ENCODE results near the gene VAC14.
"Not testable (repeated sequence)": the region's sequence is repeated elsewhere in the genome, so short reads cannot be mapped to it uniquely, and the experiment has no call there.

VAC14 gene

DNA sequence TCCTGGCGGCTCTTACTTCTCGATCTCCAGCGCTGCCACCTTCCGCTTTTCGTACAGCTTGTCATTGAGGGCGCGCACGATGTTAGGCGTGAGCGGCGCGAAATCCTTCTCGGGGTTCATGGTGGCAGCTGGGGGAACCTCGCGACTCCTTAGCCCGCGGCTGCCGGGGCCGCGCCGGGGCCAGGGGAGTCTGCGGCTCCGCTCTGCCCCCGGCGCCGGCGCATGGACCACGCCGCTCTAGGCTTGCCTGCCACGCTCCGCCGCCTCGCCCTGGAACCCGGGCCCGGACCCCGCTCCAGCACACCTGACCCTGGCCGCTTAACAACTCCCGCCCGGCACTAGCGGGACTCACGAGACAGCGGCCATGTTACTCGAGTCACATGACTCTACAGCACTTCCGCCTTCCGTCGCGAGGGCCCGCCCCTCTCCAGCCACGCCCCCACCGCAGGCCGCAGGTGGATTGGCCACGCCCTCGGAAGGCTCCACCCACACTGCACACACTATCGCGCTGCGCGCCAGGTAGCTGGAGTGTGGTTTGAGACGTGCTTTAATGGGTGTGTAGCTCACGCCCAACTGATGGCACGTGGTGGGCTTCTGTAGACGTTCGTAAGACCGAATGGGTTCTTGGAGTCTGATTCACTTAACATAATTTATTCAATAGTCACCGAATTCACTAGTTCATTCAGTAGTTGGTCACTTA is at the start of gene VAC14:
TSS of gene VAC14 (minus strand) at position 378 of the 700 bp plus-strand sequence. CDS start at position 120, 258 bp downstream.
- Histone ChIP-seq H3K27ac (peak within 1 kb of the TSS in 20 of 21 experiments; percentile 67 to 92 (median 84)), H3K4me3 (peak within 1 kb of the TSS; percentile 82 to 99 (median 90))

- H3K4me3 ChIP-seq, H3K27ac ChIP-seq: not testable (repeated sequence)
Measured at GRCh38 chr16:70823498-70824118, 22.6 kb upstream of the VAC14 start.

DNA sequence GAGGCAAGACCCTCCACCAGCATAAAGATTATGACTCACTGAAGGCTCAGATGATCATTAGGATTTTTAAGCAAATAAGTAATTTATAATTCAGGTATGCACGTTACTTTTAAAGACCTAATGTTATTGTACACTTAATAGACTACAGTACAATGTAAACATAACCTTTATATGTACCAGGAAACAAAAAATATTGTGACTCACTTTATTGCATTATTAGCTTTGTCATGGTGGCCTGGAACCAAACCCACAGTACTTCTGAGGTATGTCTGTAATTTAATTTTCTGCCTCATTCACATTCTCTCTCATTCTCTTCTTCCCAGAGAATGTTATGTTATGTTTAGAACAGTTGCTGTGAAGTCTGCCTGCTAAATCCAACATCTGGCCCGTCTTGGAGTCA is 21.8 kb upstream of the VAC14 start:
- not testable (repeated sequence) for H3K27ac ChIP-seq, H3K4me3 ChIP-seq

DNA sequence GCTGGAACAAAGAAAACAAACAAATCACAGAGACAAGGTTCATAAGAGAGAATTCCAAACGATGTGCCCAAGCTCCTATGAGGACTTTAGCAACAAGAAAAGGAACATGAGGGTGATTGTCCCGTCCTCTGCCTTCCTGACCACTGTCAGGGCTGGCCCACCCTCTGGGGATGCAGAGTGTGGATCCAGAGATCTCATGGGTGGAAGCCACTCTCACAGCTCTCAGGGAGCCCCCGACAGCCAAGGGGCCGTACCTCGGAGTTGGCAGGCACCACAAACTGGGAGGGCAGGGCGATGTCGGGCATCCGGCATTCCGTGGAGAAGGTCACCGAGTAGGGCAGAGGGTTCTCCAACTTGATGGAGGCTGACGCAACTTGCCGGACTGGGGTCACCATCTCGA is 17.1 kb upstream of the VAC14 start:
- H3K4me3 ChIP-seq, H3K27ac ChIP-seq: not testable (repeated sequence)

GRCh38 chr16:70809392-70810060 is 8.6 kb upstream of the VAC14 start:
- H3K27ac ChIP-seq: no peak overlapping the region
- no peak overlapping the region for H3K4me3 ChIP-seq

- Histone ChIP-seq H3K4me3 (no peak overlapping the region), H3K27ac (no peak overlapping the region)
Measured at GRCh38 chr16:70808371-70808770, 7.4 kb upstream of the VAC14 start.

DNA sequence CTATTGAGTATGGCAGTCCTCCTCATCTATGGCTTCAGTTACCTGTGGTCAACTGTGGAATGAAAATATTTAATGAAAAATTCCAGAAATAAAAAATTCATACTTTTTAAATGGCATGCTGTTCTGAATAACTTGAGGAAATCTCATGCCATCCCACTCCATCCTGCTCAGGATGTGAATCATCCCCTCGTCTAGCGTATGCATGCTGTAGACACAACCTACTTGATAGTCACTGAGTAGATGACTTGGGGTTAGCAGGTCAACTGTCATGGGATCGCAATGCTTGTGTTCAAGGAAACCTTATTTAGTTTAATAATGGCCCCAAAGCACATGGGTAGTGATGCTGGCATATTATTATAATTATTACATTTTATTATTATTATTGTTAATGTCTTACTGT is 4.8 kb upstream of the VAC14 start:
- no peak overlapping the region for H3K4me3 ChIP-seq
- H3K27ac ChIP-seq: no peak overlapping the region

DNA sequence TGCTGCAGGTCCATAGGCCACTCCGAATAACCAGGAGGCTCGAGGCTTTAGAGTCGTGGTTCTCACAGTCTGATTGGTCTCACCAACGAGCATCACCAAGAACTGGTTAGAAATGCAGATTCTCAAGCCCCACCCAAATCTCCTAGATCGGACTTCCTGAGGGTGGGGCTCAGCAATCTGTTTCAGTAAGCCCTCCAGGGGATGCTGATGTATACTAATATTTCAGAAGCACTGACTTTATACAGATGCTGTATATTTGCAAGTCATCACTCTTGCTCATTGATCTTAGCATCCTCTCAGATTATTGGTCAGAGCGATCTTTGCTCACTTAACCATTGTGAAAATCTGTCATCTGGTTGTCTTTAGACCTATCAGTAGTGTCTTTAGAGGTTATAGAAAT is 4.4 kb upstream of the VAC14 start:
- H3K27ac ChIP-seq: peak overlapping the region in 5 of 21 experiments; percentile 30 to 82 (median 71)

GRCh38 chr16:70804734-70805169 is 3.8 kb upstream of the VAC14 start:
- no peak overlapping the region for H3K4me3 ChIP-seq

More for the DNA sequence above, 4.4 kb upstream of the VAC14 start:
- no peak overlapping the region for H3K4me3 ChIP-seq

GRCh38 chr16:70804153-70804733 is 3.3 kb upstream of the VAC14 start:
- H3K4me3 ChIP-seq: no peak overlapping the region
- H3K27ac ChIP-seq: peak overlapping the region in 7 of 21 experiments; percentile 12 to 82 (median 63)

More at GRCh38 chr16:70804734-70805169, 3.8 kb upstream of the VAC14 start:
- H3K27ac ChIP-seq: peak overlapping the region in 8 of 21 experiments; percentile 6 to 82 (median 56)

- Histone ChIP-seq H3K4me3 (no peak overlapping the region), H3K27ac (peak overlapping the region in 1 of 21 experiments; percentile 82)
Measured at GRCh38 chr16:70803319-70803718, 2.4 kb upstream of the VAC14 start.

GRCh38 chr16:70801611-70802010 is 653 bp upstream of the VAC14 start:
- H3K4me3 ChIP-seq: no peak overlapping the region
- H3K27ac ChIP-seq: peak overlapping the region in 1 of 21 experiments; percentile 72

- peak overlapping the region in 20 of 21 experiments; percentile 67 to 92 (median 84) for H3K27ac ChIP-seq
- H3K4me3 ChIP-seq: peak overlapping the region; percentile 82 to 99 (median 90)
Measured at GRCh38 chr16:70800311-70800710, 647 bp downstream of the VAC14 start.

DNA sequence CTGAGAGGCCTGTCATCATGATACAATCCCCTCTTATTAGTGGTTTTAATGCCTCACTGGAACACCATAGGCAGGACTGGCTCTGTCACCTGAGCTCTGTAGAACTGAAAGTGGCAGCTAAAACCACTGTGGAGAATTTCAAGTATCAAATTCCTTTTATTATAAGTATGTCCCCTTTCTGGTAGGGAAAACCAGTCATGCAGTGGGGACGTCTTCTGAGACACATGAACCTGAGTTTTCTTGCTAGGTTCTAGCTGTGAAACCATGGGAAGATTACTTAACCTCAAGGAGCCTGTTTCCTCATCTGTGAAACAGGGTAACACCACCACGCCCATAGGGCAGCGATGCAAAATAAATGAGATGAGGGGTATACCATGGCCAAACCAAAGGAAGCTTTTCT is 4.7 kb downstream of the VAC14 start:
- no peak overlapping the region for H3K4me3 ChIP-seq
- no peak overlapping the region for H3K27ac ChIP-seq

GRCh38 chr16:70795296-70795912 is 5.6 kb downstream of the VAC14 start:
- no peak overlapping the region for H3K27ac ChIP-seq

GRCh38 chr16:70793851-70794502 is 7.0 kb downstream of the VAC14 start:
- H3K27ac ChIP-seq: no peak overlapping the region
- no peak overlapping the region for H3K4me3 ChIP-seq

More at GRCh38 chr16:70795296-70795912, 5.6 kb downstream of the VAC14 start:
- no peak overlapping the region for H3K4me3 ChIP-seq

- H3K27ac ChIP-seq: no peak overlapping the region
- no peak overlapping the region for H3K4me3 ChIP-seq
Measured at GRCh38 chr16:70790815-70791214, 10.1 kb downstream of the VAC14 start.

DNA sequence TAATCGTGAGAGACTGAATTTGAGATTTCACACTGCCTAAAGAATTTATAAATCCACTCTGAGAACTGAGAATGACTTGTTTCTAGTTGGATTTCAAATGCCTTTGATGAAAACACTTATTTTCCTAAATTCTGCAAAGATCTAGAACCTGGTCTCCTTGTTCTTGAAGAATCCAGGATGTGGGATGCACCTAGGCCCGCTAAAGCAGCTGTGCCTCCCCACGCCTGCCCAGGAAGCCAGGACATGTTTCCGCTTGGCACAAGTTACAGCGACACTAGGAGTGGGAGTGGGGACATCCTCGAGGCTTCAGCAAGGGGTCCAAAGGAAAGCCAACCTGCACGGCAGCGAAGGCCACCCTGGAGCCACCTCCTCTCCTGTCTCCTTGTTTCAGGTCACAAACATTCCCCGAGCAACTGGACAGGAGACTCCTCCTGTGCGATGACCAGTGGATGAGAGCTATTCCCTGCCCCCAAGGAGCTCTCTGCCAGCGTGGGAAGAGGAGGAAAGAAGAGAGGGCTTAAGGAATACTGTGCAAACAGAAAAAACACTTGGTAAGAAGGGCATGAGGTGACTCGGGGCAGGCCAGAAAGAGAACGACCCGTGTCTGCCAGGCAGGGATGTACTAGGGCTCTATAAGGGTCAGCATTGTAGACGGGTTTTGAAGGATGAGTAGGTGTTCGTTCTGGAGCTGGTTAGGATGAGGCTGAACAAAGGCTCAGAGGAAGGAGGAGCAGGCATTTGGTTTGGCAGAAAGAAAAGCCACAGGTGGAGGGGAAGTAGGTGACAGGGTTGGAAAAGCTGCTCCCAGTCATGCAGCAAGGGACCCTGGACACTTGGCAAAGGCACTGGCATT is 11.1 kb downstream of the VAC14 start:
- Histone ChIP-seq H3K27ac (peak overlapping the region in 2 of 21 experiments; percentile 16 to 60), H3K4me3 (no peak overlapping the region)
